IPS-18a (cell line): Measurements from ENCODE around the gene MED12L.

Source experiments
- H3K27ac ChIP-seq: one replicate; pipeline ENCODE4 v1.5.1; 2013; ENCODE audit warnings: low read length
- H3K27me3 ChIP-seq: one replicate; pipeline ENCODE4 v1.6.1; 2013; ENCODE audit warnings: mild to moderate bottlenecking, low read length; ENCODE audit not compliant: control insufficient read depth, insufficient read depth
- H3K36me3 ChIP-seq: one replicate; pipeline ENCODE4 v1.6.1; 2013; ENCODE audit warnings: low read depth, low read length; ENCODE audit not compliant: control insufficient read depth
- H3K4me1 ChIP-seq: one replicate; pipeline ENCODE4 v1.6.1; 2013; ENCODE audit warnings: low read depth, low read length; ENCODE audit not compliant: control insufficient read depth
- H3K4me3 ChIP-seq: one replicate; pipeline ENCODE4 v1.5.1; 2013; ENCODE audit warnings: low read length
- H3K9ac ChIP-seq: one replicate; pipeline ENCODE4 v1.6.1; 2013; ENCODE audit warnings: mild to moderate bottlenecking, low read length, moderate library complexity
- H3K9me3 ChIP-seq: one replicate; pipeline ENCODE4 v1.6.1; 2013; ENCODE audit warnings: low read depth, low read length; ENCODE audit not compliant: control insufficient read depth

Gene MED12L

GRCh38 chr3:151297429-151297828, 212.0 kb downstream of the MED12L start:
- no peaks in the 10 kb centered on the region for H3K4me1 ChIP-seq
- no peaks in the 10 kb centered on the region for H3K9me3 ChIP-seq
- H3K27me3 ChIP-seq = no peaks in the 10 kb centered on the region
- no peaks in the 10 kb centered on the region for H3K36me3 ChIP-seq
- H3K27ac ChIP-seq = no peak overlapping the region
- no peak overlapping the region for H3K4me3 ChIP-seq
- H3K9ac ChIP-seq = no peak overlapping the region

GRCh38 chr3:151299006-151299405, 213.5 kb downstream of the MED12L start:
- H3K4me3 ChIP-seq = no peak overlapping the region
- no peaks in the 10 kb centered on the region for H3K36me3 ChIP-seq
- H3K4me1 ChIP-seq = no peaks in the 10 kb centered on the region
- no peaks in the 10 kb centered on the region for H3K9me3 ChIP-seq
- no peaks in the 10 kb centered on the region for H3K27me3 ChIP-seq
- no peak overlapping the region for H3K9ac ChIP-seq
- no peak overlapping the region for H3K27ac ChIP-seq

GRCh38 chr3:151300539-151300938, 215.1 kb downstream of the MED12L start:
- H3K36me3 ChIP-seq = no peaks in the 10 kb centered on the region

GRCh38 chr3:151301787-151302186, 216.3 kb downstream of the MED12L start:
- no peak overlapping the region for H3K27ac ChIP-seq
- H3K9ac ChIP-seq = no peak overlapping the region
- H3K4me1 ChIP-seq = peaks cover 16% of the 10 kb centered on the region
- H3K36me3 ChIP-seq = no peaks in the 10 kb centered on the region
- no peaks in the 10 kb centered on the region for H3K27me3 ChIP-seq
- no peaks in the 10 kb centered on the region for H3K9me3 ChIP-seq
- H3K4me3 ChIP-seq = no peak overlapping the region

More at GRCh38 chr3:151300539-151300938, 215.1 kb downstream of the MED12L start:
- Histone ChIP-seq H3K9ac (no peak overlapping the region), H3K27me3 (no peaks in the 10 kb centered on the region), H3K9me3 (no peaks in the 10 kb centered on the region), H3K27ac (no peak overlapping the region), H3K4me3 (no peak overlapping the region), H3K4me1 (peaks cover 8% of the 10 kb centered on the region)

GRCh38 chr3:151303751-151304150, 218.3 kb downstream of the MED12L start:
- Histone ChIP-seq H3K4me3 (no peak overlapping the region), H3K4me1 (peaks cover 27% of the 10 kb centered on the region), H3K27ac (no peak overlapping the region), H3K9ac (no peak overlapping the region), H3K9me3 (no peaks in the 10 kb centered on the region), H3K27me3 (no peaks in the 10 kb centered on the region), H3K36me3 (no peaks in the 10 kb centered on the region)

- Histone ChIP-seq H3K9ac (no peak overlapping the region), H3K4me3 (no peak overlapping the region), H3K9me3 (no peaks in the 10 kb centered on the region), H3K27ac (no peak overlapping the region), H3K27me3 (no peaks in the 10 kb centered on the region), H3K36me3 (no peaks in the 10 kb centered on the region), H3K4me1 (peaks cover 27% of the 10 kb centered on the region)
These were observed 219.8 kb downstream of the MED12L start for GRCh38 chr3:151305060-151305774.

DNA sequence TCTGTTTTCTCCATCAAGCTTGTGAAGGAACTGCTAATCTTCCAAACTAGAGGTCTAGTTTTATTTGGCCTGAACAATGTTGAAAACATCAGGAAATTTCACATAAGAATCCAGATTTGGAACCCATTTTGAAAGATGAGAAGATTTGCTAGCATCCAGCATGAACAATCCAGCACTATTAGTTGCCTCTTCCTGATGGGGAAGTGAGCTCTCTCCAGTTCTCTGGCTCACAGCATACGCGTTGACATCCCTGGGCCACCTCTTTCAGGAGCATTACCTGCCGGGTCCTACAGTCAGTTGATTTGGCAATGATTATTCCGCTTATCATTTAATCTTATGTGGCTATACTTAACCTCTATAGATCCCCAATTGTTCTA, 220.3 kb downstream of the MED12L start:
- no peaks in the 10 kb centered on the region for H3K36me3 ChIP-seq
- no peak overlapping the region for H3K4me3 ChIP-seq
- no peak overlapping the region for H3K27ac ChIP-seq
- no peak overlapping the region for H3K9ac ChIP-seq
- H3K9me3 ChIP-seq = no peaks in the 10 kb centered on the region
- H3K27me3 ChIP-seq = no peaks in the 10 kb centered on the region
- peaks cover 27% of the 10 kb centered on the region for H3K4me1 ChIP-seq

DNA sequence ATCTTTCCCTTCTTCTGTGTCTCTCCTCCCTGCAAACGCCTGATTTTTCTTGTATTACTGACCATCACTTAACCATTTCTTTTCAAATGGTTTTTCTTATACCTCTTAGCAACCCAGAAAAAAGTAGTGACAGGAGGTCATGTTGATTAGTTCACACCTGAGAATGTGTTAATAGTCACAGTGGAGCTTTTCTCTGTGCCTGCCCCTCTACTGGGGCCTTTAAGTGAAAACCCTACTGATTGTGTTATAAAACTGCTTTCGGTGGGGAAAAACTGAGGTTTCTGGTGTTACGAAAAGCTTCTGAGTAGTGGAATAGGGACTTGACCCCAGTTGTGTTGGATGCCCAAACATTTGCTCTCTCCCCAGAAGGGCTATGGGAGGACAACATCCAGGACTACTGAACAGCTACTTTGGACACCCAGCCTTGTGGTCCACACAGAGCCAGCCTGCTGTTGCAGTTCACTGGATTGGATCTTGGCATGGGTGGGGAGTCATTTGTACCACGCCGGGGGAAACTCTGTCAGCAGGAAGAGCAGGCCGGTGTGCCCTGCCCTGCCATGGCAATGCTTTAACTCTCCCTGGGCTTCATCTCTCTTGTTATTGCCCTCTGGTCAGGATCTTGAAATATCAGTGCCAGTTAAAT, 220.8 kb downstream of the MED12L start:
- no peak overlapping the region for H3K27ac ChIP-seq
- no peaks in the 10 kb centered on the region for H3K36me3 ChIP-seq
- H3K4me3 ChIP-seq = no peak overlapping the region
- no peaks in the 10 kb centered on the region for H3K9me3 ChIP-seq
- no peak overlapping the region for H3K9ac ChIP-seq
- H3K4me1 ChIP-seq = peaks cover 27% of the 10 kb centered on the region
- no peaks in the 10 kb centered on the region for H3K27me3 ChIP-seq

- H3K36me3 ChIP-seq = no peaks in the 10 kb centered on the region
- no peak overlapping the region for H3K9ac ChIP-seq
- H3K9me3 ChIP-seq = no peaks in the 10 kb centered on the region
- no peak overlapping the region for H3K4me3 ChIP-seq
- no peaks in the 10 kb centered on the region for H3K27me3 ChIP-seq
- H3K27ac ChIP-seq = no peak overlapping the region
- peaks cover 27% of the 10 kb centered on the region for H3K4me1 ChIP-seq
These were observed 221.7 kb downstream of the MED12L start for GRCh38 chr3:151307131-151307530.

GRCh38 chr3:151307583-151308488, 222.4 kb downstream of the MED12L start:
- H3K9me3 ChIP-seq = no peaks in the 10 kb centered on the region
- H3K36me3 ChIP-seq = no peaks in the 10 kb centered on the region
- peaks cover 27% of the 10 kb centered on the region for H3K4me1 ChIP-seq
- no peak overlapping the region for H3K4me3 ChIP-seq
- H3K9ac ChIP-seq = no peak overlapping the region
- H3K27ac ChIP-seq = no peak overlapping the region
- H3K27me3 ChIP-seq = no peaks in the 10 kb centered on the region

- Histone ChIP-seq H3K27me3 (no peaks in the 10 kb centered on the region), H3K9ac (no peak overlapping the region), H3K9me3 (no peaks in the 10 kb centered on the region), H3K27ac (no peak overlapping the region), H3K4me1 (peaks cover 33% of the 10 kb centered on the region), H3K36me3 (no peaks in the 10 kb centered on the region), H3K4me3 (no peak overlapping the region)
These were observed 224.1 kb downstream of the MED12L start for GRCh38 chr3:151309566-151309965.
